Measurements from ENCODE around the gene STX18.
"Not testable (repeated sequence)": the region's sequence is repeated elsewhere in the genome, so short reads cannot be mapped to it uniquely, and the experiment has no call there.

STX18 gene

GRCh38 chr4:4474476-4474875 is 67.4 kb downstream of the STX18 start:
- no peak for DNase-seq

GRCh38 chr4:4472344-4472958 is 69.4 kb downstream of the STX18 start:
- no peak for DNase-seq

- no peak for DNase-seq
These were observed 70.7 kb downstream of the STX18 start for GRCh38 chr4:4471195-4471594.

GRCh38 chr4:4470208-4470607 is 71.6 kb downstream of the STX18 start:
- no peak for DNase-seq

GRCh38 chr4:4465238-4465637 is 76.6 kb downstream of the STX18 start:
- DNase-seq: not testable (repeated sequence)

- no peak for DNase-seq
These were observed 78.9 kb downstream of the STX18 start for GRCh38 chr4:4462970-4463369.

GRCh38 chr4:4461850-4462249 is 80.0 kb downstream of the STX18 start:
- DNase-seq: no peak

GRCh38 chr4:4461178-4461577 is 80.7 kb downstream of the STX18 start:
- DNase-seq: no peak

- no peak for DNase-seq
These were observed 81.1 kb downstream of the STX18 start for GRCh38 chr4:4460759-4461158.

GRCh38 chr4:4459181-4459580 is 82.7 kb downstream of the STX18 start:
- DNase-seq: no peak

GRCh38 chr4:4457803-4458553 is 83.9 kb downstream of the STX18 start:
- no peak for DNase-seq

GRCh38 chr4:4456816-4457578 is 84.9 kb downstream of the STX18 start:
- DNase-seq: no peak

GRCh38 chr4:4456351-4456750 is 85.5 kb downstream of the STX18 start:
- no peak for DNase-seq

GRCh38 chr4:4455210-4455865 is 86.5 kb downstream of the STX18 start:
- DNase-seq: no peak

GRCh38 chr4:4446434-4446833 is 95.4 kb downstream of the STX18 start:
- no peak for DNase-seq

- no peak for DNase-seq
These were observed 98.0 kb downstream of the STX18 start for GRCh38 chr4:4443821-4444220.

- DNase-seq: no peak
These were observed 101.4 kb downstream of the STX18 start for GRCh38 chr4:4440333-4441061.

- DNase-seq: no peak
These were observed 102.1 kb downstream of the STX18 start for GRCh38 chr4:4439782-4440181.

- DNase-seq: no peak
These were observed 103.0 kb downstream of the STX18 start for GRCh38 chr4:4438891-4439290.

- DNase-seq: no peak
These were observed 103.9 kb downstream of the STX18 start for GRCh38 chr4:4437798-4438470.

GRCh38 chr4:4436244-4436823 is 105.5 kb downstream of the STX18 start:
- DNase-seq: no peak

GRCh38 chr4:4433941-4434340 is 107.9 kb downstream of the STX18 start:
- no peak for DNase-seq
